HepG2 (cell line): ENCODE data around the gene TNNI2. TPM values are rescaled to one million over a fixed set of nuclear protein-coding genes. Genes with fewer than 3 reads are reported as not detected.

Experiments used
- microRNA-seq: library from miRNA; unstranded; fragments of <30 nt; microRNA quantifications from one replicate; pipeline ENCODE4, GENCODE V29; 2020
- polyA plus RNA-seq, 8 experiments: library from polyadenylated mRNA; depleted of rRNA in 3 of 8; stranded (reverse) in 7 of 8; unstranded in 1 of 8; fragments of >200 nt; fragmentation: Illumina TruSeq in 4 of 8; extraction: Trizol in 4 of 8; gene quantifications; 2 replicates each; pipeline versions ENCODE4 v1.2.1 to v1.2.3, GENCODE V29; 2011 to 2016; ENCODE audit warnings: low read depth in 4 of 8, missing spikeins in 1 of 8, mixed read lengths in 1 of 8; ENCODE audit not compliant: insufficient read depth in 1 of 8
- small RNA-seq, 3 experiments: library from RNA; depleted of rRNA; stranded (forward); fragments of <200 nt; gene quantifications; one replicate each; pipeline ENCODE3, GENCODE V24; 2012; ENCODE audit warnings: low read depth in 2 of 3, low replicate concordance in 1 of 3; ENCODE audit not compliant: insufficient read length in 3 of 3, insufficient read depth in 2 of 3
- total RNA-seq, 5 experiments: library from RNA; depleted of rRNA; stranded (reverse); fragments of >200 nt; fragmentation: Illumina TruSeq; extraction: Trizol; gene quantifications; 2 replicates each; pipeline ENCODE4 v1.2.3, GENCODE V29; 2016; ENCODE audit warnings: low read depth in 1 of 5

The TNNI2 gene
- total and polyA plus RNA-seq, 2 of the 13 experiments (the other 11 are each of a cell fraction or from before 2014, with no cell fraction given), result 7.2 to 12.0 TPM

Small RNA genes lying within 50 kb of the gene (microRNA-seq; reads per million reads assigned to microRNA genes)
- gene MIR4298 (not detected), gene MIR7847 (not detected)

Small RNA genes lying within 50 kb of the gene (small RNA-seq; reads per million reads assigned to genes)
- 0 reads per million in 3 experiments for gene AC051649.1
- gene MIR4298, result 0 reads per million in 3 experiments

Other genes with a start within 250 kb of the TNNI2 start
- not detected in 2 replicates for gene KRTAP5-2, start 240.7 kb upstream of the TNNI2 start, total RNA-seq (2016; rRNA removed; fragmentation: Illumina TruSeq; extraction: Trizol)
- gene KRTAP5-2, start 240.7 kb upstream of the TNNI2 start, polyA plus RNA-seq (2011; rRNA removed), result not detected in 2 replicates
- not detected in 2 replicates for gene KRTAP5-3, start 230.5 kb upstream of the TNNI2 start, total RNA-seq (2016; rRNA removed; fragmentation: Illumina TruSeq; extraction: Trizol)
- gene KRTAP5-3, start 230.5 kb upstream of the TNNI2 start, polyA plus RNA-seq (2011; rRNA removed), result not detected in 2 replicates
- not detected in 2 replicates for gene KRTAP5-4, start 216.8 kb upstream of the TNNI2 start, total RNA-seq (2016; rRNA removed; fragmentation: Illumina TruSeq; extraction: Trizol)
- not detected in 2 replicates for gene KRTAP5-4, start 216.8 kb upstream of the TNNI2 start, polyA plus RNA-seq (2011; rRNA removed)
- gene KRTAP5-5, start 209.2 kb upstream of the TNNI2 start, total RNA-seq (2016; rRNA removed; fragmentation: Illumina TruSeq; extraction: Trizol), result not detected in 2 replicates
- not detected in 2 replicates for gene KRTAP5-5, start 209.2 kb upstream of the TNNI2 start, polyA plus RNA-seq (2011; rRNA removed)
- not detected in 2 replicates for gene KRTAP5-6, start 141.8 kb upstream of the TNNI2 start, total RNA-seq (2016; rRNA removed; fragmentation: Illumina TruSeq; extraction: Trizol)
- not detected in 2 replicates for gene KRTAP5-6, start 141.8 kb upstream of the TNNI2 start, polyA plus RNA-seq (2011; rRNA removed)
- gene IFITM10, start 88.4 kb upstream of the TNNI2 start, total RNA-seq (2016; rRNA removed; fragmentation: Illumina TruSeq; extraction: Trizol), result 0.09 TPM in 1 of 2 replicates, not detected in the other
- gene IFITM10, start 88.4 kb upstream of the TNNI2 start, polyA plus RNA-seq (2011; rRNA removed), result 0.13 and 0.22 TPM in 2 replicates
- gene CTSD, start 75.1 kb upstream of the TNNI2 start, total RNA-seq (2016; rRNA removed; fragmentation: Illumina TruSeq; extraction: Trizol), result 41.6 and 143 TPM in 2 replicates
- gene CTSD, start 75.1 kb upstream of the TNNI2 start, polyA plus RNA-seq (2011; rRNA removed), result 230 and 408 TPM in 2 replicates
- gene SYT8, start 4.0 kb upstream of the TNNI2 start, total RNA-seq (2016; rRNA removed; fragmentation: Illumina TruSeq; extraction: Trizol), result 0.60 TPM in 1 of 2 replicates, not detected in the other
- 2.1 and 2.3 TPM in 2 replicates for gene SYT8, start 4.0 kb upstream of the TNNI2 start, polyA plus RNA-seq (2011; rRNA removed)
- 0.29 and 1.00 TPM in 2 replicates for gene LSP1, start 14.1 kb downstream of the TNNI2 start, total RNA-seq (2016; rRNA removed; fragmentation: Illumina TruSeq; extraction: Trizol)
- gene LSP1, start 14.1 kb downstream of the TNNI2 start, polyA plus RNA-seq (2011; rRNA removed), result 0.59 and 1.5 TPM in 2 replicates
- not detected in 2 replicates for gene PRR33, start 52.9 kb downstream of the TNNI2 start, total RNA-seq (2016; rRNA removed; fragmentation: Illumina TruSeq; extraction: Trizol)
- not detected in 2 replicates for gene PRR33, start 52.9 kb downstream of the TNNI2 start, polyA plus RNA-seq (2011; rRNA removed)
- not detected in 2 replicates for gene TNNT3, start 80.7 kb downstream of the TNNI2 start, total RNA-seq (2016; rRNA removed; fragmentation: Illumina TruSeq; extraction: Trizol)
- not detected in 2 replicates for gene TNNT3, start 80.7 kb downstream of the TNNI2 start, polyA plus RNA-seq (2011; rRNA removed)
- 123 and 126 TPM in 2 replicates for gene MRPL23, start 108.4 kb downstream of the TNNI2 start, total RNA-seq (2016; rRNA removed; fragmentation: Illumina TruSeq; extraction: Trizol)
- gene MRPL23, start 108.4 kb downstream of the TNNI2 start, polyA plus RNA-seq (2011; rRNA removed), result 63.1 and 67.8 TPM in 2 replicates
- gene H19, start 158.9 kb downstream of the TNNI2 start, total RNA-seq (2016; rRNA removed; fragmentation: Illumina TruSeq; extraction: Trizol), result 0.46 and 1.2 TPM in 2 replicates
- gene H19, start 158.9 kb downstream of the TNNI2 start, polyA plus RNA-seq (2011; rRNA removed), result 1.3 and 2.4 TPM in 2 replicates